Lung (tissue), 12 donors: Measurements from ENCODE around the gene LMF2. TPM values are rescaled to one million over a fixed set of nuclear protein-coding genes. Genes with fewer than 3 reads are reported as not detected.

Source experiments
- ATAC-seq: fragments of 200-7000 bp; cut with Tn5 transposase; one replicate; pipeline ENCODE4 v1.9.1; 2020; ENCODE audit warnings: moderate number of reproducible peaks; ENCODE audit not compliant: insufficient read depth, low FRiP score
- DNase-seq, 3 donors: peaks; one replicate each; pipeline ENCODE4 v3.0.0-alpha.2; 2013 to 2017
- H3K27ac ChIP-seq, 2 donors: one replicate each; pipeline ENCODE4 v1.5.1; 2013; ENCODE audit warnings: mild to moderate bottlenecking in 2 of 2, moderate library complexity in 2 of 2, control low read depth in 1 of 2, inconsistent platforms in 1 of 2, low read depth in 1 of 2, low read length in 1 of 2
- H3K27me3 ChIP-seq, 3 donors: one replicate each; pipeline ENCODE4 v1.5.1; 2013; ENCODE audit warnings: low read length in 2 of 3; ENCODE audit not compliant: control insufficient read depth in 3 of 3, insufficient read depth in 3 of 3
- H3K36me3 ChIP-seq, 4 donors: one replicate each; pipeline ENCODE4 v1.5.1; 2013; ENCODE audit warnings: low read length in 4 of 4, mild to moderate bottlenecking in 1 of 4, moderate library complexity in 1 of 4; ENCODE audit not compliant: control insufficient read depth in 4 of 4, insufficient read depth in 4 of 4
- H3K4me1 ChIP-seq, 5 donors: one replicate each; pipeline ENCODE4 v1.5.1; 2013; ENCODE audit warnings: low read length in 5 of 5, mild to moderate bottlenecking in 2 of 5, moderate library complexity in 1 of 5; ENCODE audit not compliant: control insufficient read depth in 5 of 5, insufficient read depth in 5 of 5
- H3K4me3 ChIP-seq: one replicate; pipeline ENCODE4 v1.5.1; 2013; ENCODE audit warnings: mild to moderate bottlenecking, control low read depth, moderate library complexity
- H3K9ac ChIP-seq, 2 donors: one replicate each; pipeline ENCODE4 v1.5.1; 2013; ENCODE audit warnings: low read length in 2 of 2, control low read depth in 1 of 2; ENCODE audit not compliant: insufficient read depth in 1 of 2
- H3K9me3 ChIP-seq, 4 donors: one replicate each; pipeline ENCODE4 v1.5.1; 2013; ENCODE audit warnings: low read length in 3 of 4, mild to moderate bottlenecking in 1 of 4, moderate library complexity in 1 of 4; ENCODE audit not compliant: control insufficient read depth in 4 of 4, insufficient read depth in 3 of 4
- WGBS, 2 donors: extraction: QIAGEN DNeasy Blood & Tissue Kit; methylation state at CpG; one replicate each; pipeline ENCODE4 v1.1.7; 2013; 5-methylcytosine and 5-hydroxymethylcytosine counted together
- polyA plus RNA-seq, 2 donors: library from polyadenylated mRNA; stranded (reverse); fragments of 200-250 nt; gene quantifications; one replicate each; pipeline ENCODE4 v1.2.1, GENCODE V29; 2013
- total RNA-seq, 2 donors: library from RNA; depleted of rRNA in 1 of 2; stranded (reverse); fragments of >200 nt in 1 of 2; gene quantifications; one replicate each; pipeline ENCODE4 v1.2.1, GENCODE V29; 2014 to 2021
- TF ChIP-seq, protein P1 (sequence below): IDR thresholded peaks from 2 replicates; pipeline ENCODE4 v1.5.1; 2012; ENCODE audit warnings: mild to moderate bottlenecking; ENCODE audit errors: control extremely low read depth, extremely low read depth
- donor health status: control.
- donor health status: control.
- donor health status: Bipolar disorder and iron deficiency.
- donor health status: healthy.
- donor health status: DM: yes; HTN: yes; CAD: no.

LMF2 gene
- total and polyA plus RNA-seq, 4 donors, result 29.8 to 84.6 (median 50.4) TPM

DNA sequence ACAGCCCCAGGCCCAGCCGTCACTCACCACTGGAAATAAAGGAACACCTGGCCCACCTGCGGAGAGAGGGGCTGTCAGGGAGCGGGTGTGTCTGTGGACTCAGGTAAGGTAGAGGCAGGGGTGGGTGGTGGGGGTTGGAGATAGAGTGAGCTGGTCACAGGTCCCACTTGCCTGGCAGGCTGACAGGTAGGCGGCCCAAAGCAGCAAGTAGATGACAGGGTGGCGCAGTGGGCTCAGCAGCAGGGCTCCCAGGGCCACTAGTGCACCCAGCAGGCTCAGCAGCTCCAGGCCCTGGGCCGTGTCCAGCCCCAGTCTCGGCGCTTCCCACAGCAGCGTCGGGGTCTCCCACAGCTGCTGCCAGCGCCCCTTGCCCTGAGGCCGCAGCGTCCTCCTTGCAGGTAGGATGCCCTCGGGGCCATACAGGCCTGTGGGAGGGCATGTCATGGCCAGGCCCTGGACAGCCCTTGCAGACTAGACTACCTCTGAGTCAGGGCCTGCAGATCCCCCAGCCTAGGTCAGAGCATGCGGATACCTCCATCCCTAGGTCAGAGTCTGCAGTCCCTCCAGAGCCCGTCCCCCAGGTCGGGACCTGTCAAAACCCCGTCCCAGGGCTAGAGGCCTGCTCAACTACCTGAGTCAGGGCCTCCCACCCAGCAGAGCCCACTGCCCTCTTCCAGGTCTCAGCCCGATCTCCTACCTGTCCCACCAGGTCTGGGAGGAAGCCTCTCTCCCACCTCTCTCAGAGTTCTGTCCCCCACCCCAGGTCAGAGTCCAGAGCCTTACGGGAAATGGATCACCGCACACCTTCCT lies 686 bp downstream of the LMF2 start:
- H3K9ac ChIP-seq, result peak overlapping the region; percentile 61 to 67
- TF ChIP-seq, protein P1, sequence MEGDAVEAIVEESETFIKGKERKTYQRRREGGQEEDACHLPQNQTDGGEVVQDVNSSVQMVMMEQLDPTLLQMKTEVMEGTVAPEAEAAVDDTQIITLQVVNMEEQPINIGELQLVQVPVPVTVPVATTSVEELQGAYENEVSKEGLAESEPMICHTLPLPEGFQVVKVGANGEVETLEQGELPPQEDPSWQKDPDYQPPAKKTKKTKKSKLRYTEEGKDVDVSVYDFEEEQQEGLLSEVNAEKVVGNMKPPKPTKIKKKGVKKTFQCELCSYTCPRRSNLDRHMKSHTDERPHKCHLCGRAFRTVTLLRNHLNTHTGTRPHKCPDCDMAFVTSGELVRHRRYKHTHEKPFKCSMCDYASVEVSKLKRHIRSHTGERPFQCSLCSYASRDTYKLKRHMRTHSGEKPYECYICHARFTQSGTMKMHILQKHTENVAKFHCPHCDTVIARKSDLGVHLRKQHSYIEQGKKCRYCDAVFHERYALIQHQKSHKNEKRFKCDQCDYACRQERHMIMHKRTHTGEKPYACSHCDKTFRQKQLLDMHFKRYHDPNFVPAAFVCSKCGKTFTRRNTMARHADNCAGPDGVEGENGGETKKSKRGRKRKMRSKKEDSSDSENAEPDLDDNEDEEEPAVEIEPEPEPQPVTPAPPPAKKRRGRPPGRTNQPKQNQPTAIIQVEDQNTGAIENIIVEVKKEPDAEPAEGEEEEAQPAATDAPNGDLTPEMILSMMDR, result no peak
- DNase-seq (no peak), ATAC-seq (no peak)
- H3K9me3 ChIP-seq, result no peaks in the 10 kb centered on the region
- no peaks in the 10 kb centered on the region for H3K27me3 ChIP-seq
- H3K4me3 ChIP-seq, result peak overlapping the region; percentile 88
- H3K4me1 ChIP-seq, result peaks cover 7 to 20% (median 12%) of the 10 kb centered on the region in 5 donors
- peak overlapping the region; percentile 66 to 89 for H3K27ac ChIP-seq
- peaks cover 0 to 40% (median 5%) of the 10 kb centered on the region in 4 donors for H3K36me3 ChIP-seq
- 34 to 47% methylated on average over 21 of the region's 21 CpGs for WGBS, 2 donors

DNA sequence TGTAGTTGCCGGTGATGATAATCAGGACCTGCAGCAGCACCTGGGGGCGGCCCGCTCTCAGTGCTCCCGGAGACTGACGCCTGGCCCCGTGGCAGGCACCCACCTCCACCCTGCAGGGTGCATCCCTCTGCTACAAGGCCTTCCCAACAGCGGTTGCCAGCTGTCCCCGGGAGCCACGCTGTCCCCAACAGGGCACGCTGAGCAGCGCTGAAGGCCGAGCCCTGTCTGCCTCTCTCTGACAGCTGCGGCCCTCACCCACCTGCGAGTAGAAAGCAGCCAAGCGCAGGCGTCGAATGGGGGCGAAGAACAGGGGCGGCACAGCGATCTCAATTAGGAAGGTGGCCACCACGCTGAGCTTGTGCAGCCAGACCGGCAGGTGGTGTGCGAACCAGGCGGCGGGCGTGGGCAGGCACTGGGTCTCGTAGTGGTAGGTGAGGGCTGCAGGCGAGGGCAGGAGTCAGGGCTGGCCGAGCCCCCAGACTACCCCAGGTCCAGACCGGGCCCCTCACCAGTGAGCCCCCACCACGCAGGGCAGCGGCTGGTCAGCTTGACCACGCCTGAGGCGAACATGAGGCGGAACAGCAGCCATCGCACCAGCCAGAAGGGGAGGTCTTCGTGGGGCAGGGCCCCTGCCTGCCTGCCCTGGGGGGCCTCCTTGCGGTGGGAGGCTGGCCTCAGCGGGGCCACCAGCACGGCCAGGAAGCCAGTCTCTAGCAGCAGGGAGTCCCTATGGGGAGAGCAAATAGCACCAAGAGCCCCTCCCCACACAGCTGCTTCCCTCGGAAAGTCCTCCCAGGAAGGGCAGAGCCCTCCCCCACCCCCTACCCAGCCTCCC lies 1.5 kb downstream of the LMF2 start:
- 91 to 94% methylated on average over 38 to 41 of the region's 41 CpGs for WGBS, 2 donors
- Histone ChIP-seq H3K4me1 (peaks cover 7 to 20% (median 12%) of the 10 kb centered on the region in 5 donors), H3K36me3 (peaks cover 0 to 40% (median 5%) of the 10 kb centered on the region in 4 donors), H3K9ac (no peak overlapping the region), H3K4me3 (no peak overlapping the region), H3K27ac (no peak overlapping the region), H3K9me3 (no peaks in the 10 kb centered on the region), H3K27me3 (no peaks in the 10 kb centered on the region)
- no peak for DNase-seq
- ATAC-seq, result no peak
- TF ChIP-seq, protein P1, result no peak

DNA sequence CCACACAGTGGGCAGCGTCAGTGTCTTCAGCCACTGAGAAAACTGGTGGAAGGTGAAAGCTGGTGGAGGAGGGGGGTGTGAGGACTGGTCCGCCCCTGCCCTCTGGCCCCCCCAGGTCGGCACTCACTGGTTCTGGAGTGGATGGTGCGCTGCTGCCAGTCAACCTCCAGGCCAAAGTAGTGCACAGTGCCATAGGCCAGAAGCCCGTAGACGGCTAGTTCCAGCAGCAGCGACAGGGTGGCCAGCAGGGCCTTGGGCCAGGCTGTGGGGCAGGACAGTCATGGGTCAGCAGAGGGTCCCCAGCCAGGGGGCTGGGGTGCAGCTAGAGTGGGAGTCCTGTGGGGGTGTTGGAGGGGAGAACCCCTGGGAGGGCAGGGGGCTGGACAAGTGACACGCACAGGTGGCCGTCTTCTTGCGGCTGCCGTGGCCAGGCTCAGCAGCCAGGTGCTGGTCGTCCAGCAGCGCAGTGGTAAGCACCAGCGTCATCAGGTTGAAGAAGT lies 2.2 kb downstream of the LMF2 start:
- Histone ChIP-seq H3K27me3 (no peaks in the 10 kb centered on the region), H3K9ac (no peak overlapping the region), H3K4me1 (peaks cover 7 to 20% (median 12%) of the 10 kb centered on the region in 5 donors), H3K9me3 (no peaks in the 10 kb centered on the region), H3K4me3 (no peak overlapping the region), H3K36me3 (peaks cover 0 to 38% (median 5%) of the 10 kb centered on the region in 4 donors), H3K27ac (no peak overlapping the region)
- ATAC-seq, result no peak
- no peak for DNase-seq
- TF ChIP-seq, protein P1, result no peak
- 89 to 92% methylated on average over 14 of the region's 14 CpGs for WGBS, 2 donors
